AG10803 (cell line): ENCODE measurements around the gene CCDC185.

Experiments
- DNase-seq: peaks from one replicate; pipeline ENCODE4 v3.0.0; 2010; ENCODE audit warnings: low read depth
- H3K4me3 ChIP-seq: 2 replicates; pipeline ENCODE4 v1.5.1; 2011; ENCODE audit warnings: mild to moderate bottlenecking, low read length, control low read depth
- CTCF ChIP-seq: conservative IDR thresholded peaks from 2 replicates; pipeline ENCODE4 v1.5.1; 2011; ENCODE audit warnings: mild to moderate bottlenecking, low read length, control low read depth, inconsistent platforms

CCDC185 gene

DNA sequence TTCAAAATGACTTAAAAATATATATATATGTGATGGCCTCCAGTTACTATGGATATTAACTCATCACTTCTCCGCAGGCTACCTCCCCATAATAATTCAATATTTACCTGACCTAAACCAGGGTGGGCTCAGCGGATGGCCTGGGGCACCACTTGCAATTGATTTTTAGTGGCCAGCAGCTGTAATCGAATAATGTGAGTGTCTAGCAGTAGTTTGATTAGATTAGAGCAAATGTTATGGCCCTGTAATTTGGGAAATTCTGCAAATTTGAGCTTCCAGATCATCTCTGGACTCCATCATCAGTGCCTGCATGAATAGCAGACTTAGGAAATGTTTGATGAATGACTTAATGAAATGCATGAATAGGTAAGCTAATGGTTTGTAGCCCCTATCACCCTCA lies 44.0 kb upstream of the CCDC185 start:
- TF ChIP-seq CTCF = no peak
- no peak for DNase-seq
- no peak overlapping the region for H3K4me3 ChIP-seq

- TF ChIP-seq CTCF = no peak
- no peak overlapping the region for H3K4me3 ChIP-seq
- DNase-seq = no peak
These were observed 42.8 kb upstream of the CCDC185 start for GRCh38 chr1:223350361-223350908.

DNA sequence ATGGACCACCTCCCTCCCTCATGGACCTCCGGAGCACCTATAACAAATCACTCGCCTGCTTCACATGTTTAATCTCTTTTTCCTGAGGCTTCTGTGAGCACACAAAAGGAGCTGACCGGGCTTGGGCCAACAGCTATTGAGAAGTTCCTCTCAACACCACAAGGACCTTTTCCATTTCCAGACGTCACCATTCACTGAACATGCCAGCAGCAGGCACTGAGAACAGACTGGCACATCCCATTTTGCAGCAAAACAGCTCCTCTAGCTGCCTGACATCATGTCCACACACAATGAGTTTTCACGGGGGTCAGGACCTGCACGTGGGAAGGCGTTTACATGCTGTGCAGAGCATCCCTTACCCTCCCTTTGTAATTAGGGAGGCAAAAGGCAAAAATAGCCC lies 40.3 kb upstream of the CCDC185 start:
- no peak for DNase-seq
- H3K4me3 ChIP-seq = no peak overlapping the region
- no peak for TF ChIP-seq CTCF

- no peak for TF ChIP-seq CTCF
- H3K4me3 ChIP-seq = no peak overlapping the region
- DNase-seq = no peak
These were observed 39.3 kb upstream of the CCDC185 start for GRCh38 chr1:223353939-223354338.

DNA sequence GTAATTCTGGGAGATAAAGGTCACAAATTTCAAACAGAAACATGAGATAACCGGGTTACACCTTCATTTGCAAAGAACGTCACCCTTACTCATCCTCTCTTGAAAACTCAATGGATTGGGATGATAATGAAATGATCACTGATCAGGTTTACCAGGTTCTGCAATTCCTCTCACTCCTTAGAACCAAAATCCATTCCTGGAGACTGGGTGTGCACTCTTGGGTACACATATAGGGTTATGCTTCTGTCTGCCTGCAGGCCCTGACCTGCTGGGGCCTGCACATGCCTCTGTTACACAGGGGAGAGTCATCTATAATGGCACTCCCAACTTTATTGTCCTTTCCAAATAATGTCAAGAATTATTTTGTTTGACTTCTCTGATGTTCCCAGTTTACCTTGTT lies 37.5 kb upstream of the CCDC185 start:
- TF ChIP-seq CTCF = no peak
- H3K4me3 ChIP-seq = no peak overlapping the region
- no peak for DNase-seq

DNA sequence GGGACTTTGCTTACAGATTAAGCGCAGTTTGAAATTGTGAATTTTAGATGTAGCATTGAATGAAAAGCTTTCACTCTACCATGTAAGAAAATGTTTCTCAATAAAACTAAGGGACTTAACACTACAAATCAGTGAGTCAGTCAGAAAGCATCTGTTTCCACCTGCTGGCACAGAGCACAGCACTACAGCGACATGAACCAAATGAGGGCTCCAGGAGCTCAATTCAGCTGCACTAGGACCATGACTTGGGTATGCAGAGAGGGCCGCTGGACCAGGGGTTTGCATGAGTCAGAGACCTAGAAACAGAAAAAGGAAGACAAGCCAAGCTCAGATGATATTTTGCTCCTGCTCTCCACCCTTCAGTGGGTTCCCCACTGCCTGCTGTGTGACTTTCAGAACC lies 34.4 kb upstream of the CCDC185 start:
- DNase-seq = no peak
- H3K4me3 ChIP-seq = no peak overlapping the region
- no peak for TF ChIP-seq CTCF

GRCh38 chr1:223363057-223363855 lies 30.0 kb upstream of the CCDC185 start:
- no peak; the same call in 1 of the 2 replicates for TF ChIP-seq CTCF
- peak overlapping the region; percentile 45 for H3K4me3 ChIP-seq
- peak; percentile 41 for DNase-seq
